Activated T-cell treated with anti-CD3 and anti-CD28 coated beads for 1 hour (primary cell): ENCODE data around the gene CCNY.

Experiments
- DNase-seq: peaks from one replicate; pipeline ENCODE4 v3.0.0-alpha.2; 2020; ENCODE audit warnings: low read depth

CCNY gene

DNA sequence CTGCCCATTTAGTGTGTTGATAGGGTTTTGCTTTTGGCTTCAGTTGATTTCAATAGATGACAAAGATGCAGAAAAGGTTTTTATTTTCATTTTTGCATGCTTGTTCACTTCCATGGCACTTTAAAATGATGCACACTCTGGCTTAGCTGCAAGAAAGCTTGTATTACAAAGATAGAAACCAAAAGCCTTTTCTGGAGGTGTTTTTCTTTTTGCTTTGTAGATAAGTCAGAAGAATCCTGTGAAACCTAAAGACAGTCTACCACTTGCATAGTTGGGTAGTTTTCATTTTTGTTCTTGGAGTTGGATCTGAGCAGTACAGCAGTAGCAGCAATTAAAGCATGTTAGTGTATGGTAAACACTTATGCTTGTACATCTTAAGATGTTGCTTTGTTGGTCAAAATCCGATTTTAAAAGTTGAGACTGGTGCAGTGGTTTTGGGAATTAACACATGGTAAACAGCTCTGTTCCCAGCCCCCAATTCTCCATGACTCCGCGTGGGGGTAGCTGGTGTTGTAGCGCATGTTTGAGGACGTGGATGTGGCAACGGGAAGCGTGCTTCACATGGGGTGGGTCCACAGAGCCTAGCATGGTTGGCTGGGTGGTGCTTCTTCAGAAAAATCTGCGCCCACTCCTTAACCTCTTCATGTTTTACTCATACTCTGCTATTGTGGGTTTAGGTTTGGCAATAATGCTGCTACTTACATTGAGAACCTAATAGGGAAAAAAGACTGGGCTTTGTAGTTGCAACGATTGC lies 19.8 kb downstream of the CCNY start:
- DNase-seq, result no peak

DNA sequence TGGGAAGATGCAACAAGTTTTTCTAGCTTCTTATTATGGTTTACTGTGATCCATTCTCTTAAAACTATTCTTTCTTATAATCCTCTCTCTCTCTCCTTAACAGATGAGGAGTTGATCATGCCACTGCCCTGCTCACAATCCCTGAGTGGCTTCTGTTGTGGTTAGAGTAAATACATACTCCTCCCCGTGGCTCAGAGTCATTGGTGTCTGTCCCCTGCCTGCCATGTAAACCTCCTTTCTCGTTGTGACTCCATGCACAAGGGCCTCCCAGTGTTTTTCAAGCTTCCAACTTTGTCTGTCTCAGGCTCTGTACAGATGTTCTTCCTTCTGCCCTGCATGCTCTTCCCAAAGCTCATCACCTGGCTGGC lies 20.4 kb downstream of the CCNY start:
- no peak for DNase-seq

DNA sequence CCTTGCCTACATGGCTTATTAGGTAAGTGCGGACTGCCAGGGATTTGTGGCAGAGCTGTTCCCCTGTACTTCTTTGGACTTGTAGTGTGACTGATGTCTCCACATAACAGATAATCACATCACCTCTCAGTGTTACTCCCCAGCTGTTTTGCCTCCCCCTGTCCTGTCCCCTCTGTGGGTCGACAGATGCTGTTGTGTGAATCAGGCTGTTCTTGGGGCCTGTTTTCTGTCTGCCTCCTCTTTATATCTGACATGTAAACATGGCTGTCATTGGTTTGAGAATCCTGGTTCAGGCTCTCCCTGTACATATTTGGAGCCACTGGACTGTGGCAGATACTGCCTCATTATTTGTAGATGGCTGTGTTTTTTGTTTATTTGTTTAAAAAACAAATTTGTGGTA lies 22.7 kb downstream of the CCNY start:
- no peak for DNase-seq

DNA sequence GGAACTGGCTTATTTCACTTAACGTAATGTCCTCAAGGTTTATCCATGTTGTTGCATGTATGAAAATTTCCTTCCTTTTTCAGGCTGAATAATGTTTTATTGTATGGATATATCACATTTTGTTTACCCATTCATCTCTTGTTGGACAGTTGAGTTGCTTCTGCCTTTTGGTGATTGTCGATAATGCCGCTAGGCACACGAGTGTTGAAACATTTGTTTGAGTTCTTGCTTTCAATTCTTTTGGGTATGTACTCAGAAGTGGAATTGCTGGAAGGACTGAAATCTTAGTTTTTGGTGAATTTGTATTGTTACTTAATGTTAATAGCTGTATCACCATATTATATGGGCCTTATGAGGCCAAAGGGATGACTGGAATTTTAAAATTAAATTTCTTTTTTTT lies 23.6 kb downstream of the CCNY start:
- DNase-seq, result no peak

DNA sequence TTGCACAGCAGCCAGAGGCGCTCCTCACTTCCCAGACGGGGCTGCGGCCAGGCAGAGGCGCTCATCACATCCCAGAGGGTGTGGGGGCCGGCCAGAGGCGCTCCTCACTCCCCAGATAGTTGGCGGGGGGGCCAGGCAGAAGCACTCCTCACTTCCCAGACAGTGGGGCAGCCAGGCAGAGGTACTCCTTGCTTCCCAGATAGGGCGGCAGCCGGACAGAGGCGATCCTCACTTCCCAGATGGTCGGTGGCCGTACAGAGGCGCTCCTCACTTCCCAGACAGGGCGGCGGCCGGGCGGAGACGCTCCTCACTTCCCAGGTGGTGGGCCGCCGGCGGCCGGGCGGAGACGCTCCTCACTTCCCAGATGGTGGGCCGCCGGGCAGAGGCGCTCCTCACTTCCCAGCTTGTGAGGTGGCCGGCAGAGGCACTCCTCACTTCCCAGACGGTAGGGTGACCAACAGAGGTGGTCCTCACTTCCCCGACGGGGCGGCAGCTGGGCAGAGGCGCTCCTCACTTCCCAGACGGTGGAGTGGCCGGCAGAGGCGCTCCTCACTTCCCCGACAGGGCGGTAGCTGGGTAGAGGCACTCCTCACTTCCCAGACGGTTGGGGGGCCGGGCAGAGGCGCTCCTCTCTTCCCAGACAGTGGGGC lies 26.5 kb downstream of the CCNY start:
- DNase-seq, result no peak

DNA sequence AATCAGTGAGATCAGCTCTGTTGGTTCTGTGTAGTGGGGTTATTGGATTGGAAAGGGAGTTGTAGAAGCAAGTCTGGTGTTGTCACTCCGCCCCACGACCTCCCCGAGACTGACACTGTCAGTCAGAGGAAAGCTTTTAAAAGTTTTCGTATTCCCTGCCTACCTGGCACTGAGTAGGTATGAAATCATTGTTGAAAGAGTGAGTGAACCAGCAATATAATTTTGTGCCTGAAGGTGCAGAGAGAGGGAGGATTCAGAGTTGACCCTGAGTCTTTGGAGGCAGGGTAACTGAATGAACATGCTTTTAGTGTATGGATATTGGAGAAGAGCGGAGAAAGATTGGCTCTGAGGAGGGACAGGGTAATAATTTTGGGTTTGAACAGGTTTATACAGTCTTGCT lies 27.3 kb downstream of the CCNY start:
- DNase-seq, result no peak

DNA sequence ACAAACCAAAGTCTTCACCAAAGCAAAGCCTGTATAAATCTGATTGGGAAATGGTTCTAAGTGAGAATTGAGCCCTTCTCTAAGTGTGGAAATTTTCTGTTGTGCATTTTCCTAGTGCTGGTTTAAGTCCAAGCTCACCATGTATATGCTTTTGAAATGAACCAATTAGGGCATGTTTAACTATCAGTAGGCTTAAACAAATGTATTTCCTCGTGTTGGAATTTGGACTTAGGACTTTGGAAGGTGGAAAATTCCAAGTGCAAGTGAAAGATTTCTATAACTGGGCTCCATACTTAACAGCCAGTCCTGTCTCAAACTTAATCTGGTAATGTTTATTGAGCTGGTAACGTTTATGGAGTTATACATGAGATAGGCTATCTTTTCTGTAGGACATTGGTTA lies 28.5 kb downstream of the CCNY start:
- DNase-seq, result no peak

DNA sequence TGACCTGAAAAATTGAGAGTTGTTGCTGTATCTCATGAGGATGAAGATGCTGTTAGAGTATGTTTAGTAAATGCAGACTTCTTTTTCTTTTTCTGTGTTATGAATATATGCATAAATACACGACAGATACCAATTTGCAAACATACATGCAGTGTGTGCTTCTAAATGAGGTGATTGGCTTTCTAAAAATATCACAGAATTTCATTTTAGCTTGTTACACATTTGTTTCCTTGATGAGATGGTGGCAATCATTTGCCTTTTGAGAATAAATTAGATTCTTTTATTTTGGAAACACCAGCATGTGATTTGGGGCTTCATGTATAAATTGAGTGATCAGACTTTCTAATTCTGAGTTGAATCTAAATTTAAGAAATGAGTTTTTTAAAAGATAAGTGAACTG lies 29.7 kb downstream of the CCNY start:
- DNase-seq, result no peak

DNA sequence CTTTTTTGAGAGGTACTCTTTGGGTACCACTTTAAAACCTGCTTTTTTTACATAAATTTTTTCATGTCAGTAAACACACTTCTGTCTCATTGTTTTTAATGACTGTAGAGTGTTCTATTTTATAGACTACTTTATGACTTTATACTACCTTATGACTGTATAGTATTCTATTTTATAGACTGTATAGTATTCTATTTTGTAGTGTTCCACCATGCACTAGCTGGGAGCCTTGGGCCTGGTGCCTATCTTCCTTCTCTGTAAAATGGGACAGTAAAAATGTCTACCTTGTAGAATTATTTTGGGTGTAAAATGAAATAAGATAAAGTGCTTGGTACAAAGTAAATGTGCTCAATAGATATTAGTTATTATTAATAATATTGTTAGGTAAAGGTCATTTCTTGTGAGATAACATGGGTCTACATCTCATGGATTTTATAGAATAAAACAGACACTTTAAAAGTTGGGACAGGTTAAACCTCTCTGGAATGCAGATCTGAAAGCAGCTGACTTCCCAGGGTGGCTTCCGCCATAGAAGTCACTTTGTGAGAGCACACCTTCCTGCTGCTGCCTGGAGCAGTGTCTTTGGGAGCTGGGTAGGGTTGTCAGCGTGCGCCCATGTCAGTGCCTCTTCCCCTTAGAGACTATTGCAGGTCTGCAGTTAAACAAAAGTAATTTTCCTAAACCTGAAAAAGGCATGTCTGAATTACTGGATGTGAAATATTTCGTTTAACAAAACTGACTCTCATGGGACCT lies 31.0 kb downstream of the CCNY start:
- no peak for DNase-seq

DNA sequence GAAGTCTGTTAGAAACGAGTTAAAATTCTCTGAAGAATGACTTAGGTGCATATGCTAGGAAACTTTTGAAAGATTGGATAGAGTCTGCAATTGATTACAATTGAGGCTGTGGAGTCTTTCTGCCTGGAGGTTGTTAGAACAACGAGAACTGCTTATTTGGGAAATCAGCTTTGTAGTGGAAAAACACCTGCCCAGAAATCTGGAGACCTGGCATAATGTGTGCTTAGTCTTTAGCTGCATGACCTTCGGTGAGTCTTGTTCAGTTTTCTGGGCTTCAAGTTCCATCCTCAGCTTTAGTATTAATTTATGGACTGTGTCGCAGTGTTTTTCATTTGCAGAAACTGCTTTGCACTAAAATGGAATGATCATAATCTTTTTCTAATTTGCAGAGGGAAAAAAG lies 31.7 kb downstream of the CCNY start:
- DNase-seq, result no peak

DNA sequence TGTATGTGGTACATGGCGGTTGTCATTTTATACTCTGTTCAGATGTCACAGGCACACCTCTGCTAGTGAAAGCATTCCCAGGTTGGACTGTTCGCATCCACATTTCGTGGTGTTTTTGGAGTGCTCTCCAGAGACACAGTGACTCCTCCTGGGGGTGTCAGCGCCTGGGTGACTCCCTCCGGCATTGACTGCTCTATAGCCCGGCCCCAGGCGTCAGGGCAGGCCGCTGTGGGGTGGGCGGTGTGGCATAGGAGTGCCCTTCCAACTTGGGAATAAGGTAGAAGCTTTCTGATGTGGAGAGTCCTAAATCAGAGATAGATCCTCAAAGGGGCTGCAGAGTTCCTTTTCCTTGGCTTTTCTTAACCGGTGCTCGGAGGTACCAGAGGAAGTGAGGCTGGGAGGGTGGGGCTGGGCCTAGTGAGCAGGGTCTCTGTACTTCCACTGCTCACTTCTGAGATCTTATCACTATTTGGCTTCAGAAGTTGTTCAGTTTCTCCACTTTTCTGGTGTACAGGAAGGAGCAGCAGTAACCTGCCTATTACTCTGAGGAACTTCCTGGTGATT lies 32.3 kb downstream of the CCNY start:
- no peak for DNase-seq

DNA sequence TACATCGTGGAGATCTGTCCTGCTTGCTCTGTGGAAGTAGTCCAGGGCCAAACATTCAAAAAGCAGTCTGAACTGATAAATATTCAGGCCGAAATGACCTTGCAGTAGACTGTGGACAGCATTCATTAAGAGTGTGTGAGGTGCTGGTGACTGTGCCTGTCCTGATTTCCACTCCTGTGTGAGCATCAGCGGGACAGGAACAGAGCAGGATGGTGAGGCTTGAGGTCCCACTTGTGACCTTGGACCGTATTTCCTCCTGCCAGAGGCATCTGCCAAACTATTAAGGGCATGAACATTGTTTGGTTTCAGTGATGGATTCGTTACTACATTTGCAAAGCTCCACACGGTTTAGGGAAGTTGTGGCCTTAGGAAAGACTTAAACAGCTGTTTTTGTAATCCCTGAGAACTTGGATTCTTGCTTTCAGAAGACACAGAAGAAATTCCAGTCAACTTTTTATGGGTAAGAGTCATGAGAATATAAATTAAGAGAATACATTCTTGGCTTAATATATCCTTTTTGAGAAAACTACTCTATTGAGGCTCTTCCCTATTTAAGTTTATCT lies 32.8 kb downstream of the CCNY start:
- DNase-seq, result no peak

DNA sequence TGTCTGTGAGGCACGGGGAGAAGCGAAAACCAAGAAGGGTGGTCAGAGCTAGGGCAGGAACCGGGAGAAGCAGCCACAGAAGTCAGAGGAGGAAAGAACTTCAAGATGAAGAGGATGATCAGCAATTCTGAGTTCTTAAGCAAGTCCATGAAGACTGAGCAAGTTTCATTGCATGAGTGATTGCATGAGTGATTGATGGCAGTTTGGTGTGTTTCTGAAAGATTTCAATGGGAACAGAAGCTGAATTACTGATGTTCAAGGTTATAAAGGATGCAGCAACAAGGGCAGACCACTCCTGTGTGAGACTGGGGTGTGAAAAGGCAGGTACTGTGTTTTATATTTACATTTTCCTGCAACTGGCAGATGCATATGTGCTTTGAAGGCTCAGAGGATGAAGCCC lies 35.4 kb downstream of the CCNY start:
- DNase-seq, result no peak

DNA sequence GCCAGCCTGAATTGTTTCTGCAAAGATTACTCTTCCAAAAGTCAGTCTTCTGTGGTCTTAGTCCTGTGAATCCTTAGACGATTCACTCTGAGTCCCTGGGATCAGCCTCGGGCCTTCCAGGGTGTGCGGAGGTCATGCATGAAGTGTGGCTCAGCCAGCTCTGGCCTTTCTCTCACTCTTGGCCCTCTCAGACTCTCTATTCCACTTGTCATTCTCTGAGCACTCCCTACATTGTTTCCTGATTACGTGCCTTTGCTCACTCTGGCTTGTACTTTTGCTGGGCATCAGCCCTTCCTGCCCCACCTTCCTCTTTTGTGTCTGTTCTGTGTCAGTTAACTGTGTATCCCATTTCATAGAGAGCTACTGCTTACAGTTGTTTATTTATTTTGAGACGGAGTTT lies 36.0 kb downstream of the CCNY start:
- DNase-seq, result no peak

DNA sequence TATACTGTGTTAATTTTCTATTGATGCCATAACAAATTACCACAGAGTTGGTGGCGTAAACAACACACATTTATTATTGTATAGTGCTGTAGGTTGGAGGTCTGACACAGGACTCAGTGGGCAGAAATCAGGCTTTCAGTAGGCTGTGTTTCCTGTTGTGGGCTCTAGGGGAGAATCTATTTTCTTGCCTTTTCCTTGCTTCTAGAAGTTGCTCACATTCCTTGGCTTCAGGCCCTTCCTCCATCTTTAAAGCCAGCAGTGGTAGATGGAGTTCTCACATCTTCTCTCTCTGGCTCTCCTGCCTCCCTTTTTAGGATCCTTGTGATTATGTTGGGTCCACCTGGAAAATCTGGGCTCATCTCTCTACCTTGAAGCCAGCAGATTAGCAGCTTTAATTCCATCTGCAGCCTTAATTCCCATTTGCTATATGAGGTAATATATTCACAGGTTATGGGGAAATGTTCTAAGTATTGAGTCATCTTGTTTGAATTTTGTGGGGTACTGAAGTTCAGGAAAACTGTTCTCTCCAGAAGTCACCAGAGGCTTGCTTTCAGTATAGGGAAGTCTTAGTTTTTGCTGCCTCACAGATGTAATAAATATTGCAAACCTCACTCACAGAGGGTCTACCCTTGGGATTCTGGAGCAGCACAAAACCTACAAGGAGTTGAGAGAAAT lies 38.9 kb downstream of the CCNY start:
- DNase-seq, result no peak

DNA sequence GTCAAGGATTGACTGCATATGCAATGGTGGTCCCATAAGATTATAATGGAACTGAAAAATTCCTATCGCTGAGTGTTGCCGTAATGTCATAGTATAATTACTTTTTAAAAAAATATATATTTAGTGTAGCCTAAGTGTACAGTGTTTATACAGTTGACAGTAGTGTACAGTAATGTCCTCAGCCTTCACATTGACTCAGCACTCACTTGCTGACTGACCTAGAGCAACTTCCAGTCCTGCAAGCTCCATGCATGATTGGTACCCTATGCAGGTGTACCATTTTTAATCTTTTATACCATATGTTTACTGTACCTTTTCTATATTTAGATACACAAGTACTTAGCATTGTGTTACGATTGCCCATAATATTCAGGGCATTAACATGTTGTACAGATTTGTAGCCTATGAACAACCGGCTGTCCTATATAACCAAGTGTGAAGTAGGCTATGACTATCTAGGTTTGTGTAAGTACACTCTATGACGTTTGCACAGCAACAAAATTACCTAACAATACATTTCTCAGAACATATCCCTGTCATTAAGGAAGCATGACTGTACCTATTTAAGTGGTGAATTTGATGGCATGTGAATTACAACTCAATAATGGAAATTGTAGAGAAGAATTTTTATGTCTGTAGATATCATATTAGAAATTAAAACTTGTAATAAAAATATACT lies 40.9 kb downstream of the CCNY start:
- DNase-seq, result no peak

DNA sequence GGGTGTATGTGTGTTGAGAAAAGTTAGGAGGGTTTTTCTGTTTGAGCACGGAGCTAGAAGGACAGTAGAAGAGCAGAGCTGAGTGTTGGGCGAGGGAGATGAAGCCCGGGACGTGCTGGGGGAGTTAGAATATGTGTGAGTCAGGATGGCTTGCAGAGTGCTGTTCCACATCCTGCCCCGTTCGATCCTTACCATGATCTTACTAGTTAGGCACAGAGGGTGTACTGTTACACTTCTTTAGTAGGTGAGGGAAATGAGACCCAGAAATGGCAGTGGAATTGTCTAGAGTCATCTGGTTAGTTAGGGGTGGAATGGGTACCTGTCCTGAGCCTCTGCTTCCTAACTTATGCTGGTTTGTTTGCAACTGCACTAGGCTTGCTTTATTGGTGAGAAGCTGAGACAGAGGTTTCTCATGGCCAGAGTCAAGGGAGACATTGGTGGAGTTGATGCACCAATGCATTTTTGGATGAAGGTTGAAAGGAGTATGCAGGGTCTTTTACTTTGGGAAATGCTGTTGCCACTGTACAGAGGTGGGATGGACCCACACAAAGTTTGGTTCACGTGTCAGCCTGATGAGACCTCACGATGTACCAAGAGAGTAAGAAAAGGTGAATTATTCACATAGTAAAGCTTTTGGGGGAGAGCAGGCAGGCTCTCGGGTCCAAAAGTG lies 42.4 kb downstream of the CCNY start:
- no peak for DNase-seq

DNA sequence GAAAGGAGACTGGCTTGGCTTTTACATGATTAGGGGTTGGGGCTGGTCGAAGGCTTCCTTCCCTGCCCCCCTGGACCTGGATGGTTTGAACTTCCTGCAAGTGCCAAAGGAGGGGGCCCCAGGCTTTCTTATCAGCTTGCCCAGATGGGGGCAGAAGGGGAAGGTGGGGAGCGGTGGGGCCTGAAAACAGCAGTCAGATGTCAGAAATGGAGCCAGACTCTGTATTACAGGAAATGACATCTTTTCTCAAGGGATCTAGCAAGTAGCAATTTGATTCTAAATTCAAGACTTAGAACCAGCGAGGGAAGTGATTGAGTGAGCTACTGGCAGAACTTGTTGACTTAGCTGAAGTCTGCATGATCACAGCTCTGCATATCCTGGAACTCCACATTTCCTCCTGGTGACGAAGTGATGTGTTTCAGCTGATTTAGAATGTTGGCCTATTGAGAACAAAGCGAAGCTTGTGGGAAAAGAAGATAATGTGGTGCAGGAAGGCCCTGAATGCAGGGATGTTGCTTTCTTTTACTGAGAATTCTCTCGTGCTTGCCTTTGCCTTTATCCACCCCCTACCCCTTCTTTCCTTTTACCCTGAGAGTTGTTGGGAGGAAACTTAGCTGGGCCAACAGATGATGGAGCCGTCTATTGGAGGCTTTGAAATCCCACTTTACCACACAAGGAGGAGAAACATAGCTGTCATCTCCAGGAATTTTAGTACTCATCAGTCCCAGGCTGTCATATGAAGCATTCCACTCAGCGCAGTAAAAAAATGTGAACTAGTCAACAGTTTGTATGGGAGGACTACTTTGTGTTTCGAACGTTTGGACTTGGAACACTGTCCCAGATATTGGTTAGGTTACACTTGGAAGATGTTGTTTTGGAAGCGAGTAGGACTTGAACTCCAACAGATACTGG lies 43.2 kb downstream of the CCNY start:
- no peak for DNase-seq

DNA sequence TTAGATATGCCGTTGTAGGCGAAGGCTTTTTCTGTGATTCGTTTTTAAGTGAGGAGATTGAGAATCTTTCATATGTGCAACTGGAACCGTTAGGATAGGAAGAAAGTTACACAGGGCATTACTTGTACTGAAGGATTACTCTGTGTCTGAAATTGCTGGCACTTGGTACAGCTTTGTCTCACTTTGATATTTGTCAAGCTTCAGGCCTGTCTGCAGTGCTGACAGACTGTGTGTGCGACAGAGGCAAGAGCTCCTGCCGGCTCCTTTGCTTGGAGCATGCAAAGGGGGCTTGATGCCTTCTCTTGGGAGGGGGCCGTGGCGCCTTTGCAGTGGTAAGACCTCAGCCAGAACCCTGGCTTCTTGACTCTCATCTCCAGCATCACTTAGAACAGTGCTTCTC lies 45.8 kb downstream of the CCNY start:
- no peak for DNase-seq
